ENCODE results near the gene NME1. TPM values are rescaled to one million over a fixed set of nuclear protein-coding genes. Genes with fewer than 3 reads are reported as not detected.

NME1 gene
- total and polyA plus RNA-seq, 10 of the 15 experiments (the other 5 are each of a cell fraction or from before 2014, with no cell fraction given) = 273 to 1,362 (median 455) TPM

DNA sequence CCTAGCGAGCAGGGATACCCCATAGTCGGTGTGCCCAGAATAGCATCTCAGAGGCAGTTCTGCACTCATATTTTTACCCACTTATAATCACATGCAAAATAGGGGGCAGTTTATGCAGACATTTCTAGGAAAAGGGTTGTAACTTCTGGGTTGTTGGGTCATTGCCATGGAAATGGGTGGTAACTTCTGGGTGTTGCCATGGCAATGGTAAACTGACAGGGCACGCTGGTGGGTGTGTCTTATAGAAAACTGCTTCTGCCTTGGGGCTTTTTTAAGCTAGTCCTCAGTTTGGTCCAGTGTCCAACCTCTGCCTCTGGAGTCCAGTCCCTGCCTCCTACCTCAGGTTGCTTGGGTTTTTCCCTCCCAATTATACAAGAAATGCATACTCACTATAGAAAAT lies 25.3 kb upstream of the NME1 start:
- H3K27ac ChIP-seq (ENCODE audit: control insufficient read depth, insufficient read depth) = no peak overlapping the region
- no peak overlapping the region for H3K4me2 ChIP-seq (ENCODE audit: control insufficient read depth, insufficient read depth)
- intact Hi-C loops (cut with micrococcal nuclease; ENCODE audit: unreplicated experiment) (no loop called here), in situ Hi-C loops (cut with MboI) (no loop called here)
- H3K9ac ChIP-seq (ENCODE audit: control insufficient read depth, insufficient read depth, low read length) = no peak overlapping the region
- no peaks in the 10 kb centered on the region for H3K36me3 ChIP-seq (ENCODE audit: control insufficient read depth in 2 of 2, insufficient read depth in 2 of 2, low read length in 1 of 2)
- no peak overlapping the region for H3K4me3 ChIP-seq
- no peaks in the 10 kb centered on the region for H3K27me3 ChIP-seq (replicated peaks in 1 of 2; ENCODE audit: control insufficient read depth in 2 of 2, insufficient read depth in 2 of 2, low read length in 1 of 2)
- ATAC-seq (peak; percentile 60), DNase-seq (ENCODE audit: low read depth, low spot score) (no peak), FAIRE-seq (no peak)
- no peak for TF ChIP-seq HSF1 (IDR thresholded peaks at IDR 0.05; ENCODE audit: low read depth, low read length)
- TF ChIP-seq, protein P1, sequence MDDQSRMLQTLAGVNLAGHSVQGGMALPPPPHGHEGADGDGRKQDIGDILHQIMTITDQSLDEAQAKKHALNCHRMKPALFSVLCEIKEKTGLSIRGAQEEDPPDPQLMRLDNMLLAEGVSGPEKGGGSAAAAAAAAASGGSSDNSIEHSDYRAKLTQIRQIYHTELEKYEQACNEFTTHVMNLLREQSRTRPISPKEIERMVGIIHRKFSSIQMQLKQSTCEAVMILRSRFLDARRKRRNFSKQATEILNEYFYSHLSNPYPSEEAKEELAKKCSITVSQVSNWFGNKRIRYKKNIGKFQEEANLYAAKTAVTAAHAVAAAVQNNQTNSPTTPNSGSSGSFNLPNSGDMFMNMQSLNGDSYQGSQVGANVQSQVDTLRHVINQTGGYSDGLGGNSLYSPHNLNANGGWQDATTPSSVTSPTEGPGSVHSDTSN (IDR thresholded peaks at IDR 0.05; ENCODE audit: insufficient replicate concordance, low read depth, low read length) = peak; percentile 54
- no peak for TF ChIP-seq RUNX3 (IDR thresholded peaks at IDR 0.05; ENCODE audit: low read length)
- TF ChIP-seq, protein P2, sequence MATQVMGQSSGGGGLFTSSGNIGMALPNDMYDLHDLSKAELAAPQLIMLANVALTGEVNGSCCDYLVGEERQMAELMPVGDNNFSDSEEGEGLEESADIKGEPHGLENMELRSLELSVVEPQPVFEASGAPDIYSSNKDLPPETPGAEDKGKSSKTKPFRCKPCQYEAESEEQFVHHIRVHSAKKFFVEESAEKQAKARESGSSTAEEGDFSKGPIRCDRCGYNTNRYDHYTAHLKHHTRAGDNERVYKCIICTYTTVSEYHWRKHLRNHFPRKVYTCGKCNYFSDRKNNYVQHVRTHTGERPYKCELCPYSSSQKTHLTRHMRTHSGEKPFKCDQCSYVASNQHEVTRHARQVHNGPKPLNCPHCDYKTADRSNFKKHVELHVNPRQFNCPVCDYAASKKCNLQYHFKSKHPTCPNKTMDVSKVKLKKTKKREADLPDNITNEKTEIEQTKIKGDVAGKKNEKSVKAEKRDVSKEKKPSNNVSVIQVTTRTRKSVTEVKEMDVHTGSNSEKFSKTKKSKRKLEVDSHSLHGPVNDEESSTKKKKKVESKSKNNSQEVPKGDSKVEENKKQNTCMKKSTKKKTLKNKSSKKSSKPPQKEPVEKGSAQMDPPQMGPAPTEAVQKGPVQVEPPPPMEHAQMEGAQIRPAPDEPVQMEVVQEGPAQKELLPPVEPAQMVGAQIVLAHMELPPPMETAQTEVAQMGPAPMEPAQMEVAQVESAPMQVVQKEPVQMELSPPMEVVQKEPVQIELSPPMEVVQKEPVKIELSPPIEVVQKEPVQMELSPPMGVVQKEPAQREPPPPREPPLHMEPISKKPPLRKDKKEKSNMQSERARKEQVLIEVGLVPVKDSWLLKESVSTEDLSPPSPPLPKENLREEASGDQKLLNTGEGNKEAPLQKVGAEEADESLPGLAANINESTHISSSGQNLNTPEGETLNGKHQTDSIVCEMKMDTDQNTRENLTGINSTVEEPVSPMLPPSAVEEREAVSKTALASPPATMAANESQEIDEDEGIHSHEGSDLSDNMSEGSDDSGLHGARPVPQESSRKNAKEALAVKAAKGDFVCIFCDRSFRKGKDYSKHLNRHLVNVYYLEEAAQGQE (IDR thresholded peaks at IDR 0.05; ENCODE audit: low read depth, low read length) = no peak
- no peak for TF ChIP-seq TCF12 (IDR thresholded peaks at IDR 0.05; ENCODE audit: low read depth, low read length)
- TF ChIP-seq RFX5 (IDR thresholded peaks at IDR 0.05; ENCODE audit: low read depth, low read length) = 0 out of 2 replicates have a peak, but pooled peaks have one; percentile 22
- TF ChIP-seq, protein P3, sequence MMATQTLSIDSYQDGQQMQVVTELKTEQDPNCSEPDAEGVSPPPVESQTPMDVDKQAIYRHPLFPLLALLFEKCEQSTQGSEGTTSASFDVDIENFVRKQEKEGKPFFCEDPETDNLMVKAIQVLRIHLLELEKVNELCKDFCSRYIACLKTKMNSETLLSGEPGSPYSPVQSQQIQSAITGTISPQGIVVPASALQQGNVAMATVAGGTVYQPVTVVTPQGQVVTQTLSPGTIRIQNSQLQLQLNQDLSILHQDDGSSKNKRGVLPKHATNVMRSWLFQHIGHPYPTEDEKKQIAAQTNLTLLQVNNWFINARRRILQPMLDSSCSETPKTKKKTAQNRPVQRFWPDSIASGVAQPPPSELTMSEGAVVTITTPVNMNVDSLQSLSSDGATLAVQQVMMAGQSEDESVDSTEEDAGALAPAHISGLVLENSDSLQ (IDR thresholded peaks at IDR 0.05) = peak; percentile 94
- no peak for TF ChIP-seq USF1 (IDR thresholded peaks at IDR 0.05; ENCODE audit: borderline replicate concordance, extremely low read length, insufficient read depth, low read depth, low read length)
- TF ChIP-seq BMI1 (IDR thresholded peaks at IDR 0.05; ENCODE audit: borderline replicate concordance) = peak; percentile 79
- no peak for TF ChIP-seq ZBTB4 (CRISPR knock-in tag; IDR thresholded peaks at IDR 0.05)
- no peaks in the 10 kb centered on the region for H3K79me2 ChIP-seq (ENCODE audit: control insufficient read depth, insufficient read depth, low read length)
- H2AFZ ChIP-seq (ENCODE audit: control insufficient read depth, low read depth, low read length) = no peak overlapping the region
- no TSS peak for BruUV-seq (replicated peaks)
- 2% methylated on average over 3 of the region's 3 CpGs for WGBS (ENCODE audit: insufficient coverage, insufficient replicate concordance, low lambda C conversion rate, missing lambda C conversion rate)
- no peaks in the 10 kb centered on the region for H4K20me1 ChIP-seq (ENCODE audit: control insufficient read depth, insufficient read depth)
- ChIA-PET SMC1A (ENCODE audit: uncharacterized antibody, unreplicated experiment) (interaction anchor here (1.0 kb wide), 1 partner anchor 20 kb away, joined by 3 read pairs; no protein-coding TSS in a partner anchor), POLR2A (no interaction called here), CTCF (interaction anchor here (0.9 kb wide), 1 partner anchor 59 kb away, joined by 3 read pairs; no protein-coding TSS in a partner anchor), RAD21 (ENCODE audit: unreplicated experiment) (interaction anchor here (0.7 kb wide), 1 partner anchor 82 kb away, joined by 3 read pairs; no protein-coding TSS in a partner anchor)
- H3K4me1 ChIP-seq (ENCODE audit: control insufficient read depth, insufficient read depth, low read length) = peaks cover 10% of the 10 kb centered on the region
- no peaks in the 10 kb centered on the region for H3K9me3 ChIP-seq (replicated peaks; ENCODE audit: control insufficient read depth, insufficient read depth, low read length)

Measured in GM12878 (cell line).